Sigmoid colon (tissue), 4 donors: ENCODE measurements around the gene STRIP1.

Source experiments
- CTCF ChIP-seq, 4 experiments: fragments of 450-650 bp in 3 of 4; fragments of 200-600 bp in 1 of 4; IDR thresholded peaks; one replicate each; pipeline ENCODE4 v1.5.1; 2016 to 2019; ENCODE audit warnings: antibody characterized with exemption in 4 of 4, mild to moderate bottlenecking in 3 of 4, moderate library complexity in 2 of 4
- POLR2AphosphoS5 ChIP-seq, 4 donors: sonication (generic); formaldehyde crosslinking; IDR thresholded peaks; one replicate each; pipeline ENCODE4 v1.6.1; 2017; ENCODE audit warnings: antibody characterized with exemption in 4 of 4

DNA sequence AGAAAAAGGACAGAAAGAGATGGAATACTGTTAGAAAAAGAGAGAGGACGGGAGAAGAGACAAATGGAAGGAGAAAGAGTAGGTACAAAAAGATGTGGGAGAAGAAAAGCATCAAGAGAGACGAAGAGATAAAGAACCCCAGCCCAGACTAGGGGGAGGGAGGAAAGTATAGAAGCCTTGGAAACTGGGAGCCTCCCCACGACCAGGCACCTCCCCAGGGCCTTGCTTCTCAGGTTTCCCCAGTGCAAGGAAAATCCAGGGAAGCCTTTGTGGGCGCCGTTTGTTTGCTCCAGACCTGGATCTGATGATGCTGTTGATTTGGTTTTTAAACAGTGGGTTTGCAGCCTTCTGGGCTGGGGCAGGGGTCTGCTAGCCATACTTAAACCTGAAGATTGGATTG lies 51.2 kb downstream of the STRIP1 start:
- TF ChIP-seq CTCF (IDR thresholded peaks at IDR 0.05) = no peak
- TF ChIP-seq POLR2AphosphoS5 (IDR thresholded peaks at IDR 0.05) = no peak
